HEK293 (cell line): ENCODE data around the gene MRPL54.

Experiments used
- CTCF ChIA-PET: fragments of 350-600 bp; formaldehyde crosslinking; extraction: SDS; loops from one replicate; lab custom pipeline; 2021; ENCODE audit warnings: antibody characterized with exemption; lab: Yijun Ruan, JAX
- POLR2A ChIA-PET: fragments of 300-600 bp; formaldehyde crosslinking; extraction: SDS; loops from one replicate; lab custom pipeline; 2020; ENCODE audit warnings: antibody characterized with exemption, inconsistent platforms; lab: Yijun Ruan, JAX
- H3K27ac ChIP-seq: fragments of 200-500 bp; sonication (Bioruptor generic); 2 replicates; pipeline ENCODE4 v1.5.1; 2014; ENCODE audit warnings: low read depth, low read length, control low read depth, inconsistent platforms; ENCODE audit errors: extremely low read depth
- H3K36me3 ChIP-seq, 2 experiments: fragments of 200-500 bp in 1 of 2; sonication (Bioruptor generic) in 1 of 2; 1 replicate in 1 of 2; 2 replicates in 1 of 2; pipeline ENCODE4 v1.5.1; 2014 to 2017; ENCODE audit warnings: inconsistent platforms in 2 of 2, low read length in 2 of 2; ENCODE audit not compliant: control insufficient read depth in 2 of 2, insufficient read depth in 1 of 2
- H3K4me1 ChIP-seq: fragments of 200-500 bp; sonication (Bioruptor generic); 2 replicates; pipeline ENCODE4 v1.5.1; 2014; ENCODE audit warnings: mild to moderate bottlenecking, low read length, inconsistent platforms; ENCODE audit not compliant: control insufficient read depth, insufficient read depth
- H3K4me3 ChIP-seq: 2 replicates; pipeline ENCODE4 v1.5.1; 2011; ENCODE audit warnings: low read depth, mild to moderate bottlenecking, control low read depth, low read length, moderate library complexity
- H3K9me3 ChIP-seq: fragments of 200-500 bp; sonication (Bioruptor generic); 2 replicates; pipeline ENCODE4 v1.5.1; 2014; ENCODE audit warnings: low read depth, low read length, inconsistent platforms; ENCODE audit not compliant: control insufficient read depth, insufficient read depth
- BCL11B ChIP-seq: fragments of 450-650 bp; formaldehyde crosslinking; IDR thresholded peaks from 2 replicates; pipeline ENCODE4 v1.5.1; 2016; ENCODE audit warnings: low read depth, missing biosample characterization, missing genetic modification characterization
- GLIS1 ChIP-seq: fragments of 450-650 bp; formaldehyde crosslinking; IDR thresholded peaks from 2 replicates; pipeline ENCODE4 v1.5.1; 2016; ENCODE audit warnings: missing biosample characterization, missing genetic modification characterization
- KLF8 ChIP-seq: fragments of 450-650 bp; formaldehyde crosslinking; IDR thresholded peaks from 2 replicates; pipeline ENCODE4 v1.5.1; 2016; ENCODE audit warnings: missing biosample characterization, missing genetic modification characterization
- SCRT2 ChIP-seq: fragments of 450-650 bp; formaldehyde crosslinking; IDR thresholded peaks from 2 replicates; pipeline ENCODE4 v1.5.1; 2016; ENCODE audit warnings: missing biosample characterization, missing genetic modification characterization
- SETDB1 ChIP-seq: IDR thresholded peaks from one replicate; pipeline ENCODE4 v1.6.1; 2017; ENCODE audit warnings: mild to moderate bottlenecking, low read length, moderate library complexity, mixed read lengths; ENCODE audit not compliant: insufficient read length
- YY2 ChIP-seq: fragments of 450-650 bp; formaldehyde crosslinking; IDR thresholded peaks from 2 replicates; pipeline ENCODE4 v1.5.1; 2016; ENCODE audit warnings: missing biosample characterization, missing genetic modification characterization
- ZBTB1 ChIP-seq: fragments of 450-650 bp; formaldehyde crosslinking; IDR thresholded peaks from 2 replicates; pipeline ENCODE4 v1.5.1; 2016; ENCODE audit warnings: missing biosample characterization, missing genetic modification characterization
- ZEB2 ChIP-seq: fragments of 450-650 bp; formaldehyde crosslinking; IDR thresholded peaks from 2 replicates; pipeline ENCODE4 v1.5.1; 2016; ENCODE audit warnings: missing biosample characterization, missing genetic modification characterization
- ZFP69B ChIP-seq: fragments of 450-650 bp; formaldehyde crosslinking; IDR thresholded peaks from 2 replicates; pipeline ENCODE4 v1.5.1; 2016; ENCODE audit warnings: missing biosample characterization, missing genetic modification characterization
- ZIC2 ChIP-seq: fragments of 450-650 bp; formaldehyde crosslinking; IDR thresholded peaks from 2 replicates; pipeline ENCODE4 v1.5.1; 2016; ENCODE audit warnings: missing biosample characterization, missing genetic modification characterization
- ZNF138 ChIP-seq: fragments of 450-650 bp; formaldehyde crosslinking; IDR thresholded peaks from 2 replicates; pipeline ENCODE4 v1.5.1; 2016; ENCODE audit warnings: missing biosample characterization, missing genetic modification characterization, borderline replicate concordance
- ZNF169 ChIP-seq: fragments of 450-650 bp; formaldehyde crosslinking; IDR thresholded peaks from 2 replicates; pipeline ENCODE4 v1.5.1; 2016; ENCODE audit warnings: missing biosample characterization, missing genetic modification characterization
- ZNF184 ChIP-seq: fragments of 450-650 bp; IDR thresholded peaks from 2 replicates; pipeline ENCODE4 v1.5.1; 2018; ENCODE audit warnings: missing biosample characterization, mild to moderate bottlenecking, missing genetic modification characterization
- ZNF19 ChIP-seq: fragments of 450-650 bp; formaldehyde crosslinking; IDR thresholded peaks from 2 replicates; pipeline ENCODE4; 2016; ENCODE audit warnings: missing biosample characterization, missing genetic modification characterization, low read depth
- ZNF324 ChIP-seq: fragments of 450-650 bp; formaldehyde crosslinking; IDR thresholded peaks from 2 replicates; pipeline ENCODE4 v1.5.1; 2016; ENCODE audit warnings: missing biosample characterization, missing genetic modification characterization
- ZNF335 ChIP-seq: fragments of 450-650 bp; formaldehyde crosslinking; conservative IDR thresholded peaks from 2 replicates; pipeline ENCODE4 v1.5.1; 2016; ENCODE audit warnings: missing biosample characterization, missing genetic modification characterization
- ZNF366 ChIP-seq: fragments of 450-650 bp; formaldehyde crosslinking; conservative IDR thresholded peaks from 2 replicates; pipeline ENCODE4 v1.5.1; 2016; ENCODE audit warnings: missing biosample characterization, missing genetic modification characterization
- ZNF423 ChIP-seq: fragments of 450-650 bp; formaldehyde crosslinking; IDR thresholded peaks from 2 replicates; pipeline ENCODE4 v1.5.1; 2016; ENCODE audit warnings: missing biosample characterization, missing genetic modification characterization
- ZNF549 ChIP-seq: fragments of 450-650 bp; IDR thresholded peaks from 2 replicates; pipeline ENCODE4 v1.5.1; 2018; ENCODE audit warnings: missing biosample characterization, missing genetic modification characterization, mild to moderate bottlenecking, inconsistent platforms, moderate library complexity
- ZNF596 ChIP-seq: fragments of 450-650 bp; IDR thresholded peaks from 2 replicates; pipeline ENCODE4 v1.5.0; 2018; ENCODE audit warnings: missing biosample characterization, mild to moderate bottlenecking, missing genetic modification characterization, moderate library complexity
- ZNF658 ChIP-seq: fragments of 450-650 bp; formaldehyde crosslinking; IDR thresholded peaks from 2 replicates; pipeline ENCODE4; 2016; ENCODE audit warnings: missing biosample characterization, missing genetic modification characterization
- ZNF677 ChIP-seq: fragments of 450-650 bp; IDR thresholded peaks from 2 replicates; pipeline ENCODE4 v1.5.0; 2018; ENCODE audit warnings: missing biosample characterization, mild to moderate bottlenecking, missing genetic modification characterization, moderate library complexity
- ZNF776 ChIP-seq: fragments of 450-650 bp; formaldehyde crosslinking; IDR thresholded peaks from 2 replicates; pipeline ENCODE4 v1.5.0; 2017; ENCODE audit warnings: missing biosample characterization, missing genetic modification characterization, borderline replicate concordance
- ZNF837 ChIP-seq: fragments of 450-650 bp; formaldehyde crosslinking; IDR thresholded peaks from 2 replicates; pipeline ENCODE4 v1.5.1; 2016; ENCODE audit warnings: missing biosample characterization, missing genetic modification characterization
- ZNF843 ChIP-seq: fragments of 450-650 bp; formaldehyde crosslinking; IDR thresholded peaks from 2 replicates; pipeline ENCODE4 v1.5.1; 2016; ENCODE audit warnings: missing biosample characterization, missing genetic modification characterization
- ZSCAN23 ChIP-seq: fragments of 450-650 bp; formaldehyde crosslinking; IDR thresholded peaks from 2 replicates; pipeline ENCODE4 v1.5.1; 2016; ENCODE audit warnings: missing biosample characterization, missing genetic modification characterization
- TF ChIP-seq, protein P1 (sequence below): fragments of 450-650 bp; formaldehyde crosslinking; IDR thresholded peaks from 2 replicates; pipeline ENCODE4 v1.5.1; 2016; ENCODE audit warnings: missing biosample characterization, missing genetic modification characterization
- TF ChIP-seq, protein P2 (sequence below): fragments of 450-650 bp; formaldehyde crosslinking; IDR thresholded peaks from 2 replicates; pipeline ENCODE4 v1.5.1; 2016; ENCODE audit warnings: missing biosample characterization, missing genetic modification characterization
- TF ChIP-seq, protein P3 (sequence below): fragments of 450-650 bp; formaldehyde crosslinking; IDR thresholded peaks from 2 replicates; pipeline ENCODE4 v1.5.1; 2016; ENCODE audit warnings: missing biosample characterization, missing genetic modification characterization
- TF ChIP-seq, protein P4 (sequence below): fragments of 450-650 bp; formaldehyde crosslinking; IDR thresholded peaks from 2 replicates; pipeline ENCODE4 v1.5.1; 2017; ENCODE audit warnings: missing biosample characterization, mild to moderate bottlenecking, missing genetic modification characterization, moderate library complexity

MRPL54 gene

DNA sequence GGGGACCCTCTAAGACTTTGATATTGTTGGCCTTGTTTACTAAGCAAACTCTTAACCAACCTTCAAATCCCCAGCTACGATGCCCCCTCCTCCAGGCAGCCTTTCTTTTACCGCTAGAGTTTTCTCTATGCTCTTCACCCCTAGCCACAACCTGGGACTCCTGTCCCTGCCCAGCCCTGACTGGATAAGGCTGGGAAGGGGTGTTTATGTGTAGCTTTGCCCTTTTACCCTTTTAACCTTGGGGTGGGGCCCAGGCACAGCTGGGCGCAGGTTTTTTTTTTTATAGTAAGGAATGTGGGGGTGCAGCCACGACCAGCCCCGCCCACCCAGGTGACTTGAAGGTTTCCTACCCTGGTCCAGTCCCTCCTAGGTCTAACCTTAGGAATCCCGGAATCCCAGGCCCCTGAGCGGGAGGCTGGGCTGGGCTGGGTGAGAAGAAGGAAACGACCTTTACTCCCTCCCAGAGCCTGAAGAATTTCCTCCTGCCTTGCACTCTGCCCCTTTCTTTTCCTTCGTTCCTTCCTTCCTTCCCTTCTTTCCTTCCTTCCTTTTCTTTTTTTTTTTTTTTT is 42.0 kb upstream of the MRPL54 start (continued):
- TF ChIP-seq GLIS1 (tag by site-specific recombination) (no peak), BCL11B (tag by site-specific recombination) (no peak), ZIC2 (tag by site-specific recombination) (no peak), ZNF366 (tag by site-specific recombination) (peak; percentile 66), ZNF19 (tag by site-specific recombination) (no peak), ZNF776 (no peak), ZNF169 (tag by site-specific recombination) (no peak), YY2 (no peak), ZNF335 (tag by site-specific recombination) (no peak), ZNF138 (tag by site-specific recombination) (no peak), ZNF837 (tag by site-specific recombination) (no peak), ZFP69B (tag by site-specific recombination) (0 out of 2 replicates have a peak, but pooled peaks have one; percentile 20), ZNF843 (tag by site-specific recombination) (no peak), ZNF324 (tag by site-specific recombination) (no peak), ZNF423 (no peak), ZSCAN23 (tag by site-specific recombination) (no peak)
- TF ChIP-seq, protein P1, sequence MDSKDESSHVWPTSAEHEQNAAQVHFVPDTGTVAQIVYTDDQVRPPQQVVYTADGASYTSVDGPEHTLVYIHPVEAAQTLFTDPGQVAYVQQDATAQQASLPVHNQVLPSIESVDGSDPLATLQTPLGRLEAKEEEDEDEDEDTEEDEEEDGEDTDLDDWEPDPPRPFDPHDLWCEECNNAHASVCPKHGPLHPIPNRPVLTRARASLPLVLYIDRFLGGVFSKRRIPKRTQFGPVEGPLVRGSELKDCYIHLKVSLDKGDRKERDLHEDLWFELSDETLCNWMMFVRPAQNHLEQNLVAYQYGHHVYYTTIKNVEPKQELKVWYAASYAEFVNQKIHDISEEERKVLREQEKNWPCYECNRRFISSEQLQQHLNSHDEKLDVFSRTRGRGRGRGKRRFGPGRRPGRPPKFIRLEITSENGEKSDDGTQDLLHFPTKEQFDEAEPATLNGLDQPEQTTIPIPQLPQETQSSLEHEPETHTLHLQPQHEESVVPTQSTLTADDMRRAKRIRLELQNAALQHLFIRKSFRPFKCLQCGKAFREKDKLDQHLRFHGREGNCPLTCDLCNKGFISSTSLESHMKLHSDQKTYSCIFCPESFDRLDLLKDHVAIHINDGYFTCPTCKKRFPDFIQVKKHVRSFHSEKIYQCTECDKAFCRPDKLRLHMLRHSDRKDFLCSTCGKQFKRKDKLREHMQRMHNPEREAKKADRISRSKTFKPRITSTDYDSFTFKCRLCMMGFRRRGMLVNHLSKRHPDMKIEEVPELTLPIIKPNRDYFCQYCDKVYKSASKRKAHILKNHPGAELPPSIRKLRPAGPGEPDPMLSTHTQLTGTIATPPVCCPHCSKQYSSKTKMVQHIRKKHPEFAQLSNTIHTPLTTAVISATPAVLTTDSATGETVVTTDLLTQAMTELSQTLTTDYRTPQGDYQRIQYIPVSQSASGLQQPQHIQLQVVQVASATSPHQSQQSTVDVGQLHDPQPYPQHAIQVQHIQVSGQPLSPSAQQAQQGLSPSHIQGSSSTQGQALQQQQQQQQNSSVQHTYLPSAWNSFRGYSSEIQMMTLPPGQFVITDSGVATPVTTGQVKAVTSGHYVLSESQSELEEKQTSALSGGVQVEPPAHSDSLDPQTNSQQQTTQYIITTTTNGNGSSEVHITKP (tag by site-specific recombination), result no peak

DNA sequence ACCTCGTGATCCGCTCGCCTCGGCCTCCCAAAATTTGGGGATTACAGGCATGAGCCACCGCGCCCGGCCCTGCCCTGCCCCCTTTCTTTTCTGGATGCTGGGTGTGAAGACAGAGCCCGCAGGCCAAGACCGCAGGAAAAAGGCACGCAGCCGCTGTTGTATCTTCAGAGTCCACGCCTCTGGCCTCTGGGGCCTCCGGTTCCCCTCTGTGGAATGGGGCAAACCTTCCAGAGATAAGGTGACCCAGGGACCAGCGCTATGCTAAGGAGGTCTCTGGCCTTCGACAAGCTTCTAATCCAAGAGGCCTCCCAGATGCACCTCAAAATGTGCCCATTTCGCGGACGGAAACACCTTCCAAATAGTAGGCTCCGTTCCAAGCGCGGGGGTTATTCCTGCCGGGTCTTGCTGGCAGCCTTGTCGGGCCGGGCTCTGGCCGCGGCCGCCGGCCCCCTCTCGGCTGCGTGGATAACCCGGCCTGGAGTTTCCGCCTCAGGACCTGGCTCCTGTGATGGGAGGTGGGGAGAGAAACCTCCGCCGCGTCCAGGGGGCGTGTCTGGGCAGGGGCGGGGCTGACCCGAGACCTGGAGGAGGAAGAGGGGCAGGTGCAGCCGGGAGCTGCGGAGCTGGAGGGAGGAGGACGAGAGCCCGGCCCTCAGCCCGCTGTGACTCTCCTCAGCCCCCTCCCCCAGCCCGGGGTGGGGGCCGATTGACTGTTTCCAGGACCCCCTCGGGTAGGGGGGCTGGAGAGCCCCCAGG is 41.2 kb upstream of the MRPL54 start:
- Histone ChIP-seq H3K4me1 (no peaks in the 10 kb centered on the region), H3K36me3 (no peaks in the 10 kb centered on the region), H3K27ac (no peak overlapping the region), H3K4me3 (no peak overlapping the region; the same call in none of the 2 replicates), H3K9me3 (no peaks in the 10 kb centered on the region)
- ChIA-PET POLR2A (no interaction called here), CTCF (interaction anchor here (0.5 to 1.4 kb wide), 3 partner anchors 10 to 351 kb away, joined by 3 read pairs; no protein-coding TSS in a partner anchor)
- no peak for TF ChIP-seq SETDB1
- TF ChIP-seq ZBTB1 (tag by site-specific recombination), result 0 out of 2 replicates have a peak, but pooled peaks have one; percentile 46
- peak; percentile 33; the same call in 1 of the 2 replicates for TF ChIP-seq ZEB2 (tag by site-specific recombination)
- TF ChIP-seq ZNF677, result no peak
- TF ChIP-seq, protein P2, sequence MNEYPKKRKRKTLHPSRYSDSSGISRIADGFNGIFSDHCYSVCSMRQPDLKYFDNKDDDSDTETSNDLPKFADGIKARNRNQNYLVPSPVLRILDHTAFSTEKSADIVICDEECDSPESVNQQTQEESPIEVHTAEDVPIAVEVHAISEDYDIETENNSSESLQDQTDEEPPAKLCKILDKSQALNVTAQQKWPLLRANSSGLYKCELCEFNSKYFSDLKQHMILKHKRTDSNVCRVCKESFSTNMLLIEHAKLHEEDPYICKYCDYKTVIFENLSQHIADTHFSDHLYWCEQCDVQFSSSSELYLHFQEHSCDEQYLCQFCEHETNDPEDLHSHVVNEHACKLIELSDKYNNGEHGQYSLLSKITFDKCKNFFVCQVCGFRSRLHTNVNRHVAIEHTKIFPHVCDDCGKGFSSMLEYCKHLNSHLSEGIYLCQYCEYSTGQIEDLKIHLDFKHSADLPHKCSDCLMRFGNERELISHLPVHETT (tag by site-specific recombination), result peak; percentile 85
- TF ChIP-seq ZNF596 (tag by site-specific recombination), result no peak
- TF ChIP-seq ZNF169 (tag by site-specific recombination), result no peak
- peak; percentile 94 for TF ChIP-seq KLF8 (tag by site-specific recombination)
- TF ChIP-seq, protein P3, sequence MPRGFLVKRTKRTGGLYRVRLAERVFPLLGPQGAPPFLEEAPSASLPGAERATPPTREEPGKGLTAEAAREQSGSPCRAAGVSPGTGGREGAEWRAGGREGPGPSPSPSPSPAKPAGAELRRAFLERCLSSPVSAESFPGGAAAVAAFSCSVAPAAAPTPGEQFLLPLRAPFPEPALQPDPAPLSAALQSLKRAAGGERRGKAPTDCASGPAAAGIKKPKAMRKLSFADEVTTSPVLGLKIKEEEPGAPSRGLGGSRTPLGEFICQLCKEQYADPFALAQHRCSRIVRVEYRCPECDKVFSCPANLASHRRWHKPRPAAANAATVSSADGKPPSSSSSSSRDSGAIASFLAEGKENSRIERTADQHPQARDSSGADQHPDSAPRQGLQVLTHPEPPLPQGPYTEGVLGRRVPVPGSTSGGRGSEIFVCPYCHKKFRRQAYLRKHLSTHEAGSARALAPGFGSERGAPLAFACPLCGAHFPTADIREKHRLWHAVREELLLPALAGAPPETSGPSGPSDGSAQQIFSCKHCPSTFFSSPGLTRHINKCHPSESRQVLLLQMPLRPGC (tag by site-specific recombination), result peak; percentile 71; the same call in 1 of the 2 replicates
- TF ChIP-seq ZNF549 (tag by site-specific recombination), result no peak
- TF ChIP-seq, protein P4, sequence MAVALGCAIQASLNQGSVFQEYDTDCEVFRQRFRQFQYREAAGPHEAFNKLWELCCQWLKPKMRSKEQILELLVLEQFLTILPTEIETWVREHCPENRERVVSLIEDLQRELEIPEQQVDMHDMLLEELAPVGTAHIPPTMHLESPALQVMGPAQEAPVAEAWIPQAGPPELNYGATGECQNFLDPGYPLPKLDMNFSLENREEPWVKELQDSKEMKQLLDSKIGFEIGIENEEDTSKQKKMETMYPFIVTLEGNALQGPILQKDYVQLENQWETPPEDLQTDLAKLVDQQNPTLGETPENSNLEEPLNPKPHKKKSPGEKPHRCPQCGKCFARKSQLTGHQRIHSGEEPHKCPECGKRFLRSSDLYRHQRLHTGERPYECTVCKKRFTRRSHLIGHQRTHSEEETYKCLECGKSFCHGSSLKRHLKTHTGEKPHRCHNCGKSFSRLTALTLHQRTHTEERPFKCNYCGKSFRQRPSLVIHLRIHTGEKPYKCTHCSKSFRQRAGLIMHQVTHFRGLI, result no peak
- TF ChIP-seq ZNF184, result peak; percentile 84; the same call in 1 of the 2 replicates
- TF ChIP-seq SCRT2 (tag by site-specific recombination), result no peak
- TF ChIP-seq ZFP69B (tag by site-specific recombination), result 0 out of 2 replicates have a peak, but pooled peaks have one; percentile 49
- TF ChIP-seq ZNF658 (tag by site-specific recombination), result no peak
